NCI-H1092 treated with DMSO at 0.1 percent for 48 hours (cell line): ENCODE measurements around the gene PAGE2B.
"Not testable (repeated sequence)": the region's sequence is repeated elsewhere in the genome, so short reads cannot be mapped to it uniquely, and the experiment has no call there.

Source experiments
- DNase-seq: peaks from one replicate; lab custom pipeline; 2025; lab: John Stamatoyannopoulos, UW

Gene PAGE2B

GRCh38 chrX:55109306-55109705, 34.5 kb downstream of the PAGE2B start:
- DNase-seq = no peak

GRCh38 chrX:55111578-55112254, 36.9 kb downstream of the PAGE2B start:
- no peak for DNase-seq

GRCh38 chrX:55116589-55116988, 41.8 kb downstream of the PAGE2B start:
- DNase-seq = not testable (repeated sequence)

- DNase-seq = no peak
Observed at GRCh38 chrX:55118574-55118973, 43.7 kb downstream of the PAGE2B start.

- DNase-seq = no peak
Observed at GRCh38 chrX:55119271-55119670, 44.4 kb downstream of the PAGE2B start.

DNA sequence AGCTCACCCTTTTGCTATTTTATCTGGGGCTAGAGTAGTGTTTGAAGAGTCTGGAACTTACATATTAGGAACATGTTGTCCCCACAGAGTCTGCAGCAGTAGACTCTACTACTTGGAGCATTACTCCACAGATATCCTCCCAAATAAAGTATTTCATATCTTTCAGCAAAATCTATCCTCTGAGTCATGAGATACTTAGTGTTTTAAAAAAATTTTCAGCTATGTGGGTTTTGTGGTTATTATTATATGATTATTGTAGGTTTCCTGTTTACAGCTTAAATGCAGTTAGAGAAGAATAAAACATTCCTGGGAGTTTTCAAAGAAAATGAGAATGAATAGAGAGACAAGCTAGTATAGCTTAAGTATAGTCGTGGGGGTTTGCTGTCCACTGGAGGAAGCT, 44.9 kb downstream of the PAGE2B start:
- no peak for DNase-seq

DNA sequence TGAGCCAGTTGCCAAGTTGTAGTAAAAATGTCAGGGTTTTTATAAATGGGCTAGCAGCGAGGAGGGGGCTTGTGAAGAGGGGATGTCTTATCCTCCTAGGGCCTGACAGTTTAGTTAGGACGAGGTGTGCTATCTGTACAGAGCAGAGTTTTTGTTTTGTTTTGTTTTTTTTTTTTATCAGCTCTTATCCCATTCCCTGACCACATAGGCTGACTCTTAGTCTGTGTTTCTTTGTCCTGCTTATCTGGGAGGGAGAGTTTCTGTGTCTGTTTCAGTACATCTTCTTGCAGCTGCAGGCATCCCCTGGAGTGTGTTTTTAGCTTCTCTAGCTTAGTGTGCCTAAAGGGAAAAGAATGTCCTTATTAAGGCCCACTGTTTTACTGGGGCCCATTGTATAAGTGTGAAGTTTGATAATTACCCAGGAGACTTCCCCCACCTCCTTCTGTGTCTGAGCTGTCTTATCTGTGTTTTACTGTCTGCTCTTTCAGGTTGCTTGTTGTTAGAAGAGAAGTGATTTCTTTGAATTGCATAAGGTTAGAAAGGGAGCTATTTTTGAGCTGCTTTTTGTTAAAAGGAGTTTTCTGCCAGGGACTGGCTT, 46.0 kb downstream of the PAGE2B start:
- no peak for DNase-seq

DNA sequence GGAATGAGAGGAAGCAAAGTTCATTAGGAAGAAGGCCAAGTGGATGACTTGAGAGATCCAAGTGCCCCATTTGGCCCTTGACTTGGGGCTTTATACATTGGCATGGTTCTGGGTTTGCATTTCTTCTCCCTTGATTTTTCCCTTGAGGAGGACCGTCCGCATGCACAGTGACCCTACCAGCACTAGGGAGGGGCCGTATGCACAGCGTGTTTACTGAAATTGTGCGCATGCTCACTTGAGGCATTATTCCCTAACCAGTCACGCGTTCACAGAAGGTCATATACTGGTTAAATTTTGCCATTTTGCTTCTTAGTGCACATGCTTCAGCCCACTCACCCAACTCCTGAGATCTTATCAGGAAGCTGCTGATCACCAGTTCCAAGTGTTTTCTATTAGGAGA, 49.1 kb downstream of the PAGE2B start:
- DNase-seq = no peak

GRCh38 chrX:55127692-55128091, 52.9 kb downstream of the PAGE2B start:
- no peak for DNase-seq
